Measurements from ENCODE around the gene MAG.

The MAG gene, protein sequence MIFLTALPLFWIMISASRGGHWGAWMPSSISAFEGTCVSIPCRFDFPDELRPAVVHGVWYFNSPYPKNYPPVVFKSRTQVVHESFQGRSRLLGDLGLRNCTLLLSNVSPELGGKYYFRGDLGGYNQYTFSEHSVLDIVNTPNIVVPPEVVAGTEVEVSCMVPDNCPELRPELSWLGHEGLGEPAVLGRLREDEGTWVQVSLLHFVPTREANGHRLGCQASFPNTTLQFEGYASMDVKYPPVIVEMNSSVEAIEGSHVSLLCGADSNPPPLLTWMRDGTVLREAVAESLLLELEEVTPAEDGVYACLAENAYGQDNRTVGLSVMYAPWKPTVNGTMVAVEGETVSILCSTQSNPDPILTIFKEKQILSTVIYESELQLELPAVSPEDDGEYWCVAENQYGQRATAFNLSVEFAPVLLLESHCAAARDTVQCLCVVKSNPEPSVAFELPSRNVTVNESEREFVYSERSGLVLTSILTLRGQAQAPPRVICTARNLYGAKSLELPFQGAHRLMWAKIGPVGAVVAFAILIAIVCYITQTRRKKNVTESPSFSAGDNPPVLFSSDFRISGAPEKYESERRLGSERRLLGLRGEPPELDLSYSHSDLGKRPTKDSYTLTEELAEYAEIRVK

DNA sequence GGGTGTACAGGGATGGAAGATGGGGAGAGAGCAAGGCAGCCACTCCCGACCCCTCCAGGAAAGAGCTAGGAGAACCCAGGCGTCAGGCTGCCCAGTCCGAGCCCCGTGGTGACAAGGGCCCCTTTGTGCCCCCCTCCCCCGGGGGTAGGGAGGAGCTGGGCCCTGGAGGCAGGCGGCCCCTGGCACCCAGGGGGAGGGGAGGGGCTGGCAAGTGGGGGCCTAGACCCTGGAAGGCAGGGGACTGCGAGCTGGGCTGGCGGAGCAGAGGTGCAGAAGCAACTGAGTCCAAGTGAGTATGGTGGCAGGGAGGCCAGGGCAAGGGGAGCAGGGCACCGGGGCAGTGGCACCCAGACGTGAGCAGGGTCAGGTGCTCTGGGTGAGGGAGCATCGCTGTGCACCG lies at the start of gene MAG:
MAG (plus strand) TSS at position 246 of the 400 bp plus-strand sequence. CDS start 3,248 bp downstream, outside the sequence.
- TF ChIP-seq SUZ12 (IDR thresholded peaks at IDR 0.05; ENCODE audit: extremely low read depth, insufficient read depth, insufficient read length): no peak
- no peak for TF ChIP-seq ZNF274 (IDR thresholded peaks at IDR 0.05; ENCODE audit: low read depth, low read length)
- TF ChIP-seq YY1 (IDR thresholded peaks at IDR 0.05; ENCODE audit: insufficient read depth, insufficient read length): no peak
- H3K4me1 ChIP-seq (ENCODE audit: insufficient read depth, insufficient read length): peaks cover 13% of the 10 kb centered on the region
- no peak within 1 kb of the TSS for H3K4me3 ChIP-seq (ENCODE audit: insufficient read length, low read depth)
- DNase-seq (ENCODE audit: low read depth, low spot score): no peak
- no peaks in the 10 kb centered on the region for H3K27me3 ChIP-seq (ENCODE audit: insufficient read depth, insufficient read length)
- H3K9me3 ChIP-seq (ENCODE audit: insufficient read depth, low read length): no peaks in the 10 kb centered on the region
- H3K36me3 ChIP-seq (ENCODE audit: insufficient read depth, insufficient read length, low read length): no peaks in the 10 kb centered on the region
- H3K9ac ChIP-seq (ENCODE audit: insufficient read length, low read depth): no peak within 1 kb of the TSS

DNA sequence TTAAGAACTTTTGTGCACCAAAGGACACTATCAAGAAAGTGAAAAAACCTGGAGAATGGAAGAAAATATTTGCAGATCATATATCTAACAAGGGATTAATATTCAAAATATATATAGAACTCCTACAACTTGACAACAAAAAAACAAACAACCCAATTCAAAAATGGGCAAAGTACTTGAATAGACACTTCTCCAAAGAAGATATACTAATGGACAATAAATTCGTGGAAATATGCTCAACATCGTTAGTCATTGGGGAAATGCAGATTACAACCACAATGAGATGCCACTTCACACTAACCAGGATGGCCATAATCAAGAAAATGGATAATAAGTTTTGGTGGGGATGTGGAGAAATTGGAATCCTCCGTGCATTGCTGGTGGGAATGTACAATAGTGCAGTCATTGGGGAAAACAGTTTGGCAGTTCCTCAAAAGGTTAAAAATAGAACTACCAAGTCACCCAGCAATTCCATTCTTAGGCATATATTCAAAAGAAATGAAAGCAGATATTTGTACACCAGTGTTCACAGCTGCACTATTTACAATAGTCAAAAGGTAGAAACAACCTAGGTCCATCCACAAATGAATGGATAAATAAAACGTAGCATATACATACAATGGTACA lies 45.4 kb upstream of the MAG start:
- no peaks in the 10 kb centered on the region for H3K27me3 ChIP-seq (ENCODE audit: insufficient read depth, insufficient read length)
- no peak overlapping the region for H3K9ac ChIP-seq (ENCODE audit: insufficient read length, low read depth)
- DNase-seq (ENCODE audit: low read depth, low spot score): no peak
- TF ChIP-seq SUZ12 (IDR thresholded peaks at IDR 0.05; ENCODE audit: extremely low read depth, insufficient read depth, insufficient read length) (no peak), YY1 (IDR thresholded peaks at IDR 0.05; ENCODE audit: insufficient read depth, insufficient read length) (no peak), ZNF274 (IDR thresholded peaks at IDR 0.05; ENCODE audit: low read depth, low read length) (no peak)
- H3K36me3 ChIP-seq (ENCODE audit: insufficient read depth, insufficient read length, low read length): peaks cover 14% of the 10 kb centered on the region
- H3K4me1 ChIP-seq (ENCODE audit: insufficient read depth, insufficient read length): peaks cover 3% of the 10 kb centered on the region
- no peaks in the 10 kb centered on the region; the same call in 1 of the 2 replicates for H3K9me3 ChIP-seq (ENCODE audit: insufficient read depth, low read length)
- no peak overlapping the region for H3K4me3 ChIP-seq (ENCODE audit: insufficient read length, low read depth)

DNA sequence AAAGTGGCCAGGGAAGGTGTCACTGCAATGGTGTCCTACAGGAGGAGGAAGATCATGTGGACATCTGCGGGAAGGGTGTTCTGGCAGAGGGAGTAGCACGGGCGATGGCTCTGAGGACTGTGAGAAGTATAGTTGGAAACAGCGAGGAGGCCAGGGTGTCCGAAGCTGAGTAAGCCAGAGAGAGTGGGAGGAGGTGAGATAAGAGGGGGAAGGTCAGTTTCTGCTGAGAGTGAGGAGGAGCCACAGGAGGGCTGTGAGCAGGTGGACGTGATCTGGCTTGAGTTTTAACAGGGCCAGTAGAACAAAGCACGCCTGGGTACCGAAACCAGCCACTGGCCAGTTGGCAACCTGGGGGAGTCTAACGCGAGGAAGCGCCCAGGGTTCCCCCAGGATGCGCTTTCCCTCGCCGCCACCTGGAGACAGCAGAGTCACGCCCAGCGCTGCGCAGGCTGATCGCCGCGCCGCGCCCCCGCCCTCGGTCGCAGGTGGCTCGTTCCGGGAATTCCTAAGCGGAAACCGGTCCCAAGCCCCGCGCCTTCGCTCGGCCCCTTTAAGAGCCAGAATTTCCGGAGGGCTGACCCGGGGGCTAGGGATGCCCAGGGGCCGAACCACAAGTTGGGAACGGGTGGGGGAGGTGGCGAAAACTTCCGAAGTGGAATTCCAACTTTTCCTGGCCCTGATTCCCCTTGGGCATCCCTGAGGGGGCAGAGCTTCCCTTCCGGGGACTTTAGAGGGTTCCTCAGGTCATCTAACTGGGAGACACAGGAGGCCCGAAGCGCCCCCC lies 44.2 kb upstream of the MAG start:
- Histone ChIP-seq H3K9ac (ENCODE audit: insufficient read length, low read depth) (peak overlapping the region; percentile 91), H3K36me3 (ENCODE audit: insufficient read depth, insufficient read length, low read length) (peaks cover 19% of the 10 kb centered on the region), H3K9me3 (ENCODE audit: insufficient read depth, low read length) (no peaks in the 10 kb centered on the region), H3K27me3 (ENCODE audit: insufficient read depth, insufficient read length) (no peaks in the 10 kb centered on the region), H3K4me3 (ENCODE audit: insufficient read length, low read depth) (peak overlapping the region; percentile 94), H3K4me1 (ENCODE audit: insufficient read depth, insufficient read length) (peaks cover 3% of the 10 kb centered on the region)
- TF ChIP-seq YY1 (IDR thresholded peaks at IDR 0.05; ENCODE audit: insufficient read depth, insufficient read length) (no peak), SUZ12 (IDR thresholded peaks at IDR 0.05; ENCODE audit: extremely low read depth, insufficient read depth, insufficient read length) (no peak), ZNF274 (IDR thresholded peaks at IDR 0.05; ENCODE audit: low read depth, low read length) (no peak)
- peak; percentile 91 for DNase-seq (ENCODE audit: low read depth, low spot score)

DNA sequence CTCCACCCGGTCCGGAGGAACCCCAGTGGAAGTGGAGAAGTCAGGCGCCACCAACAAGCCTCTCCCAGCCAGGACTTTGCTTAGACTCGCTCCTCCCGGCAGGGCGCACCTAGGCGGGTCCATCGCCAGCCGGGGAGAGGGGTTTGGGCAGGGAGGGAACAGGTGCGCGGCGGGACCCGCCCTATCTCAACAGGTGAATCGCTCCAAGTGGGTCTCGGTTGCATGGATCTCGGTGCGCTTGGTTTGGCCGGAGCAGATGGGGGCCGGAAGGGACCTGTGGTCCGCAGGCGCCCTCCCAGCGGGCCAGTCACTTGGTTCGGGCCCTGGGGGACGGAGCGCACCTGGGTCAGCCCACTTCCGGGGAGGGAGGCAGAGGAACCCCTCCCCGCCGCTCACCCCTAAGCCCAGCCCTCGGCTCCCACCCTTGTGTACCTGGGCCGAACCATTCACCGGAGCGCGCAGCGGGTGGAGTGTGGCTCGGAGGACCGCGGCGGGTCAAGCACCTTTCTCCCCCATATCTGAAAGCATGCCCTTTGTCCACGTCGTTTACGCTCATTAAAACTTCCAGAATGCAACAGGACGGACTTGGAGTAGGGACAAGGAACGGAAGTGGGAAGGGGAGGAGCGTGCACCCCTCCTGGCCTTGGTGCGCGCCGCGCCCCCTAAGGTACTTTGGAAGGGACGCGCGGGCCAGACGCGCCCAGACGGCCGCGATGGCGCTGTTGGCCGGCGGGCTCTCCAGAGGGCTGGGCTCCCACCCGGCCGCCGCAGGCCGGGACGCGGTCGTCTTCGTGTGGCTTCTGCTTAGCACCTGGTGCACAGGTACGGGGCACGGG lies 43.4 kb upstream of the MAG start, which contains the start of gene LSR:
LSR (plus strand) TSS at position 693 of the 836 bp plus-strand sequence; CDS start at position 714, 21 bp downstream.
- TF ChIP-seq SUZ12 (IDR thresholded peaks at IDR 0.05; ENCODE audit: extremely low read depth, insufficient read depth, insufficient read length): no peak
- TF ChIP-seq YY1 (IDR thresholded peaks at IDR 0.05; ENCODE audit: insufficient read depth, insufficient read length): peak; percentile 35
- TF ChIP-seq ZNF274 (IDR thresholded peaks at IDR 0.05; ENCODE audit: low read depth, low read length): no peak
- Histone ChIP-seq H3K9me3 (ENCODE audit: insufficient read depth, low read length) (no peaks in the 10 kb centered on the region), H3K36me3 (ENCODE audit: insufficient read depth, insufficient read length, low read length) (peaks cover 22% of the 10 kb centered on the region), H3K9ac (ENCODE audit: insufficient read length, low read depth) (peak within 1 kb of the TSS; percentile 91), H3K27me3 (ENCODE audit: insufficient read depth, insufficient read length) (no peaks in the 10 kb centered on the region), H3K4me3 (ENCODE audit: insufficient read length, low read depth) (peak within 1 kb of the TSS; percentile 94), H3K4me1 (ENCODE audit: insufficient read depth, insufficient read length) (peaks cover 6% of the 10 kb centered on the region)
- DNase-seq (ENCODE audit: low read depth, low spot score): peak; percentile 81

DNA sequence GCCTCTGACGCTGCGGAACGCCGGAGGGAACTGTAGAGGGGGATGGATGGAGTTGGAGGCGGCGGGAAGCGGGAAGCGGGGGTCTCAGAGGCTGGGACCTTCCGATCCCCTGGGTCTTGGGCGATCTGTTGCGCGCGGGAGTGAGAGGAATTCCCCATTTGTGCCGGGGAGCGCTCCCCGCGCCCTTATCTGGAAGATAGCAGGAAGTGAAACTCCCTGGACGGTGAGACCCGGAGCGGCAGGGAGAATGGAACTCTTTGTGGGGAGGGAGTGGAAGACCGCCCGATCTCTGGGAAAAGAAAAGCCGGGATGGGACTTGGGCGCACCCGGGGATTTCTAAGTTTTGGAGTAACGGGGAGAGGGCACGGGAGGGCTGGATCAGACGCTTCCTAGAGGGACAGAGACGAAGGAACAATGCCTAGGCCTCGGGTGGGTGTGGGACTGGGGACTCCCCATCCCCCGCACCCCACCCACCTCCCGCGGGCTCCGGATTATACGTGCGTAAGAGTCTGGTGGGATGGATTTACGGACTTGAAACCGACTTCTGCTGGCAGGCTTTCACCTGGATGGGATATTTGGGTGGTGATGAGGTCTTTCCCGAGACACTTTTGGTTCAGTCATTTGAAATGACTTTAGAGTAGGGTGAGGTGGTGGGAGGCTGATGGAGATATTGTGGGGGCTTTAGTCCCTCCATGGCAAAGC lies 42.7 kb upstream of the MAG start:
- no peak for DNase-seq (ENCODE audit: low read depth, low spot score)
- TF ChIP-seq SUZ12 (IDR thresholded peaks at IDR 0.05; ENCODE audit: extremely low read depth, insufficient read depth, insufficient read length) (no peak), YY1 (IDR thresholded peaks at IDR 0.05; ENCODE audit: insufficient read depth, insufficient read length) (no peak), ZNF274 (IDR thresholded peaks at IDR 0.05; ENCODE audit: low read depth, low read length) (no peak)
- H3K9ac ChIP-seq (ENCODE audit: insufficient read length, low read depth): peak overlapping the region; percentile 91

More for the DNA sequence above, 42.7 kb upstream of the MAG start:
- H3K27me3 ChIP-seq (ENCODE audit: insufficient read depth, insufficient read length): no peaks in the 10 kb centered on the region
- peak overlapping the region; percentile 94 for H3K4me3 ChIP-seq (ENCODE audit: insufficient read length, low read depth)
- H3K4me1 ChIP-seq (ENCODE audit: insufficient read depth, insufficient read length): peaks cover 9% of the 10 kb centered on the region
- peaks cover 28% of the 10 kb centered on the region for H3K36me3 ChIP-seq (ENCODE audit: insufficient read depth, insufficient read length, low read length)
- H3K9me3 ChIP-seq (ENCODE audit: insufficient read depth, low read length): no peaks in the 10 kb centered on the region

All from NT2/D1 (cell line).